Neural cell (in vitro differentiated cells): Measurements from ENCODE around the gene AQP5.

Experiments used
- EP300 ChIP-seq: fragments of 450-650 bp; conservative IDR thresholded peaks from 2 replicates; pipeline ENCODE4 v1.6.1; 2014; ENCODE audit warnings: antibody characterized with exemption, mild to moderate bottlenecking, moderate library complexity; ENCODE audit not compliant: poor library complexity, severe bottlenecking
- EZH2 ChIP-seq: fragments of 200-600, 300-800 bp; shearing (Covaris generic), sonication (generic); IDR thresholded peaks from 2 replicates; pipeline ENCODE4 v1.6.1; 2014; ENCODE audit warnings: antibody characterized with exemption, low read length, borderline replicate concordance, mild to moderate bottlenecking; ENCODE audit not compliant: insufficient read depth, poor library complexity, severe bottlenecking
- POLR2AphosphoS5 ChIP-seq: IDR thresholded peaks from 2 replicates; pipeline ENCODE4 v1.6.1; 2012
- SMC3 ChIP-seq: fragments of 450-650 bp; conservative IDR thresholded peaks from 2 replicates; pipeline ENCODE4 v1.6.1; 2014; ENCODE audit warnings: antibody characterized with exemption, mild to moderate bottlenecking, moderate library complexity; ENCODE audit not compliant: poor library complexity
- TAF1 ChIP-seq: IDR thresholded peaks from 2 replicates; pipeline ENCODE4 v1.6.1; 2012; ENCODE audit warnings: low read depth
- TF ChIP-seq, protein P1 (sequence below): fragments of 450-650 bp; IDR thresholded peaks from 2 replicates; pipeline ENCODE4 v1.5.1; 2014; ENCODE audit warnings: antibody characterized with exemption, mild to moderate bottlenecking, moderate library complexity; ENCODE audit not compliant: poor library complexity, severe bottlenecking

DNA sequence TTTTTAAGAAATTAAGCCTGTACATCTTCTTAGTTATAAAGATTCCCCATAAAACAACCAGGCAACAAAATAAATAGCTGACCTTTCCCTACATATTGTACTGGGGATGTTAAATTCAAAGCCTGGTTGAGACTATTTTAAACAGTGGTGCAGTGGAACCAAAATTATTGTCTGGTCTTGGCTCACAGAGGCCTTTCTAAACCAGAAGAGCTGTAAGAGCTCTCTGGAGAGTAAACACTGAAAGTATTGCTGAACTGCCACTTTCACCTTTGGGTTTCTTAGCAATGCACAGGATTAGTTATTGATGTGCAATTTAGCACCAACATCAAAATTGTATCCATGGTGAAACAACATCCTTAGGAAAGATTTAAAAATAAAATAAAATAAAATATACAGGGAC lies 43.0 kb downstream of the AQP5 start:
- TF ChIP-seq SMC3 (no peak), EP300 (no peak), POLR2AphosphoS5 (no peak), TAF1 (no peak), EZH2 (no peak)
- TF ChIP-seq, protein P1, sequence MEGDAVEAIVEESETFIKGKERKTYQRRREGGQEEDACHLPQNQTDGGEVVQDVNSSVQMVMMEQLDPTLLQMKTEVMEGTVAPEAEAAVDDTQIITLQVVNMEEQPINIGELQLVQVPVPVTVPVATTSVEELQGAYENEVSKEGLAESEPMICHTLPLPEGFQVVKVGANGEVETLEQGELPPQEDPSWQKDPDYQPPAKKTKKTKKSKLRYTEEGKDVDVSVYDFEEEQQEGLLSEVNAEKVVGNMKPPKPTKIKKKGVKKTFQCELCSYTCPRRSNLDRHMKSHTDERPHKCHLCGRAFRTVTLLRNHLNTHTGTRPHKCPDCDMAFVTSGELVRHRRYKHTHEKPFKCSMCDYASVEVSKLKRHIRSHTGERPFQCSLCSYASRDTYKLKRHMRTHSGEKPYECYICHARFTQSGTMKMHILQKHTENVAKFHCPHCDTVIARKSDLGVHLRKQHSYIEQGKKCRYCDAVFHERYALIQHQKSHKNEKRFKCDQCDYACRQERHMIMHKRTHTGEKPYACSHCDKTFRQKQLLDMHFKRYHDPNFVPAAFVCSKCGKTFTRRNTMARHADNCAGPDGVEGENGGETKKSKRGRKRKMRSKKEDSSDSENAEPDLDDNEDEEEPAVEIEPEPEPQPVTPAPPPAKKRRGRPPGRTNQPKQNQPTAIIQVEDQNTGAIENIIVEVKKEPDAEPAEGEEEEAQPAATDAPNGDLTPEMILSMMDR, result no peak
